H1 (cell line): ENCODE measurements around the gene AOPEP. TPM values are rescaled to one million over a fixed set of nuclear protein-coding genes. Genes with fewer than 3 reads are reported as not detected.

Experiments
- CTCF ChIA-PET: fragments of 300-600 bp; sonication (Branson Sonifier 250); formaldehyde crosslinking; loops from one replicate; lab custom pipeline; 2021; ENCODE audit not compliant: partially characterized antibody; lab: Charles Lee
- POLR2A ChIA-PET: fragments of 300-600 bp; sonication (Branson Sonifier 250); formaldehyde crosslinking; loops from one replicate; lab custom pipeline; 2021; ENCODE audit warnings: inconsistent platforms; ENCODE audit not compliant: partially characterized antibody; lab: Charles Lee
- DNase-seq, 2 experiments: peaks; one replicate each; pipeline versions ENCODE4 v3.0.0 to v3.0.0-alpha.2; 2010 to 2022; ENCODE audit warnings: low spot score in 2 of 2, low read depth in 1 of 2, mixed read lengths in 1 of 2
- FAIRE-seq: peaks from 2 replicates; lab custom pipeline; 2011; peaks lifted over from hg19 to GRCh38; lab: Jason Lieb, UNC
- H2AFZ ChIP-seq: 2 replicates; pipeline ENCODE4 v1.8.1; 2012; ENCODE audit warnings: low read length, inconsistent platforms
- H2AK5ac ChIP-seq: 2 replicates; pipeline ENCODE4 v1.6.1; 2013; ENCODE audit warnings: low read depth, low read length
- H2BK120ac ChIP-seq: replicated peaks from 2 replicates; pipeline ENCODE3; 2013; ENCODE audit warnings: low read depth, low read length, inconsistent platforms
- H2BK12ac ChIP-seq: 2 replicates; pipeline ENCODE4 v1.6.1; 2013; ENCODE audit warnings: low read depth, low read length
- H2BK15ac ChIP-seq: 2 replicates; pipeline ENCODE4 v1.6.1; 2013; ENCODE audit warnings: low read length
- H2BK20ac ChIP-seq: 2 replicates; pipeline ENCODE4 v1.6.1; 2013; ENCODE audit warnings: low read length
- H2BK5ac ChIP-seq: 2 replicates; pipeline ENCODE4 v1.6.1; 2013; ENCODE audit warnings: low read depth, low read length
- H3K14ac ChIP-seq: 2 replicates; pipeline ENCODE4 v1.6.1; 2013; ENCODE audit warnings: inconsistent platforms; ENCODE audit not compliant: insufficient read length
- H3K18ac ChIP-seq: 2 replicates; pipeline ENCODE4 v1.6.1; 2013; ENCODE audit warnings: low read length; ENCODE audit errors: extremely low read depth
- H3K23ac ChIP-seq: 2 replicates; pipeline ENCODE4 v1.6.1; 2013; ENCODE audit warnings: inconsistent platforms; ENCODE audit not compliant: insufficient read length
- H3K23me2 ChIP-seq: 2 replicates; pipeline ENCODE4 v1.6.1; 2013; ENCODE audit warnings: low read depth, low read length
- H3K27ac ChIP-seq: 2 replicates; pipeline ENCODE4 v1.6.1; 2011; ENCODE audit warnings: low read depth, low read length, inconsistent platforms
- H3K27me3 ChIP-seq, 4 experiments: replicated peaks in 1 of 4; 1 replicate in 1 of 4; 2 replicates in 3 of 4; pipeline versions ENCODE4 v1.6.1 to v1.8.1; 2011 to 2013; ENCODE audit warnings: low read length in 3 of 4, mild to moderate bottlenecking in 3 of 4, inconsistent platforms in 2 of 4, mixed read lengths in 2 of 4, moderate library complexity in 1 of 4; ENCODE audit not compliant: control insufficient read depth in 3 of 4, insufficient read depth in 3 of 4; ENCODE audit errors: extremely low read depth in 1 of 4
- H3K36me3 ChIP-seq, 4 experiments: 2 replicates each; pipeline versions ENCODE4 v1.6.1 to v1.8.1; 2011 to 2013; ENCODE audit warnings: mild to moderate bottlenecking in 4 of 4, low read length in 3 of 4, moderate library complexity in 2 of 4, control low read depth in 1 of 4, inconsistent platforms in 1 of 4; ENCODE audit not compliant: insufficient read depth in 4 of 4, control insufficient read depth in 2 of 4
- H3K4ac ChIP-seq: replicated peaks from 2 replicates; pipeline ENCODE3; 2013; ENCODE audit warnings: low read length, low read depth, mixed read lengths, inconsistent platforms; ENCODE audit not compliant: insufficient read length
- H3K4me1 ChIP-seq, 4 experiments: replicated peaks in 1 of 4; 1 replicate in 1 of 4; 2 replicates in 3 of 4; pipeline versions ENCODE4 v1.6.1 to v1.8.1; 2011 to 2013; ENCODE audit warnings: low read length in 3 of 4, inconsistent platforms in 2 of 4, mixed read lengths in 1 of 4; ENCODE audit not compliant: insufficient read depth in 4 of 4, control insufficient read depth in 3 of 4
- H3K4me2 ChIP-seq, 2 experiments: 2 replicates each; pipeline versions ENCODE4 v1.6.1 to v1.8.1; 2011 to 2013; ENCODE audit warnings: low read depth in 2 of 2, low read length in 2 of 2, control low read depth in 1 of 2, inconsistent platforms in 1 of 2, mild to moderate bottlenecking in 1 of 2; ENCODE audit not compliant: insufficient read depth in 1 of 2
- H3K4me3 ChIP-seq, 4 experiments: fragments of 200-600, 300-600 bp in 1 of 4; sonication (generic), shearing (Covaris generic), sonication (Bioruptor Twin) in 1 of 4; 2 replicates each; pipeline versions ENCODE4 v1.5.1 to v1.8.1; 2011 to 2016; ENCODE audit warnings: low read length in 4 of 4, low read depth in 3 of 4, control low read depth in 2 of 4, inconsistent platforms in 2 of 4, mild to moderate bottlenecking in 2 of 4, mixed read lengths in 1 of 4, moderate library complexity in 1 of 4; ENCODE audit not compliant: insufficient read depth in 2 of 4; ENCODE audit errors: extremely low read depth in 1 of 4
- H3K56ac ChIP-seq: replicated peaks from 2 replicates; pipeline ENCODE3; 2013; ENCODE audit warnings: low read depth, mild to moderate bottlenecking, mixed read lengths, low read length, inconsistent platforms; ENCODE audit not compliant: insufficient read length
- H3K79me1 ChIP-seq: 2 replicates; pipeline ENCODE4 v1.6.1; 2013; ENCODE audit warnings: low read depth, low read length, control low read depth
- H3K79me2 ChIP-seq, 2 experiments: 2 replicates each; pipeline versions ENCODE4 v1.6.1 to v1.8.1; 2012 to 2013; ENCODE audit warnings: low read length in 2 of 2, mild to moderate bottlenecking in 2 of 2, inconsistent platforms in 1 of 2; ENCODE audit not compliant: insufficient read depth in 2 of 2, control insufficient read depth in 1 of 2
- H3K9ac ChIP-seq, 4 experiments: replicated peaks in 1 of 4; 1 replicate in 1 of 4; 2 replicates in 3 of 4; pipeline versions ENCODE4 v1.6.1 to v1.8.1; 2011 to 2013; ENCODE audit warnings: low read depth in 3 of 4, low read length in 3 of 4, control low read depth in 2 of 4, mild to moderate bottlenecking in 2 of 4, moderate library complexity in 2 of 4, inconsistent platforms in 1 of 4; ENCODE audit errors: extremely low read depth in 1 of 4
- H3K9me3 ChIP-seq, 2 experiments: 2 replicates each; pipeline versions ENCODE4 v1.6.1 to v1.8.1; 2012 to 2013; ENCODE audit warnings: mild to moderate bottlenecking in 2 of 2, moderate library complexity in 2 of 2, control low read depth in 1 of 2, inconsistent platforms in 1 of 2, low read depth in 1 of 2, low read length in 1 of 2, mixed read lengths in 1 of 2; ENCODE audit not compliant: insufficient read depth in 2 of 2
- H4K20me1 ChIP-seq, 2 experiments: replicated peaks in 1 of 2; 2 replicates each; pipeline versions ENCODE3 to v1.8.1; 2011 to 2013; ENCODE audit warnings: inconsistent platforms in 2 of 2, low read length in 2 of 2, mild to moderate bottlenecking in 1 of 2; ENCODE audit not compliant: insufficient read depth in 2 of 2, control insufficient read depth in 1 of 2
- H4K5ac ChIP-seq: 2 replicates; pipeline ENCODE4 v1.6.1; 2013; ENCODE audit warnings: low read length, low read depth, mixed read lengths, inconsistent platforms; ENCODE audit not compliant: insufficient read length
- H4K8ac ChIP-seq: 2 replicates; pipeline ENCODE4 v1.8.0; 2013; ENCODE audit warnings: mild to moderate bottlenecking, moderate library complexity, low read length, inconsistent platforms; ENCODE audit not compliant: insufficient read depth; ENCODE audit errors: extremely low read depth
- H4K91ac ChIP-seq: replicated peaks from 2 replicates; pipeline ENCODE3; 2013; ENCODE audit warnings: low read length, mixed read lengths, inconsistent platforms; ENCODE audit not compliant: insufficient read length
- BRCA1 ChIP-seq: IDR thresholded peaks from 2 replicates; pipeline ENCODE4 v1.6.1; 2012; ENCODE audit warnings: low read depth, low read length, improper control_type of control experiment
- GTF2F1 ChIP-seq: IDR thresholded peaks from 2 replicates; pipeline ENCODE4 v1.6.1; 2012; ENCODE audit warnings: low read depth, low read length, improper control_type of control experiment, borderline replicate concordance
- WGBS, 2 experiments: shearing (Covaris generic) in 1 of 2; methylation state at CpG; one replicate each; pipeline versions ENCODE4 v1.1.6 to v1.1.7; 2013 to 2015; ENCODE audit warnings: low lambda C conversion rate in 2 of 2, mixed read lengths in 2 of 2, inconsistent platforms in 1 of 2, low coverage in 1 of 2, missing lambda C conversion rate in 1 of 2; ENCODE audit not compliant: insufficient replicate concordance in 2 of 2, insufficient coverage in 1 of 2, insufficient read length in 1 of 2; ENCODE audit errors: extremely low coverage in 1 of 2, missing lambda C conversion rate in 1 of 2; 5-methylcytosine and 5-hydroxymethylcytosine counted together
- polyA plus RNA-seq, 7 experiments: library from polyadenylated mRNA; depleted of rRNA in 3 of 7; stranded (reverse) in 5 of 7; unstranded in 2 of 7; fragments of >200 nt in 5 of 7; fragments of 200-250 nt in 2 of 7; gene quantifications; 1 replicate in 5 of 7; 2 replicates in 1 of 7; 4 replicates in 1 of 7; pipeline versions ENCODE4 v1.2.1 to v1.2.3, GENCODE V29; 2011 to 2013; ENCODE audit warnings: missing spikeins in 2 of 7, mixed read lengths in 2 of 7
- total RNA-seq: library from RNA; stranded (reverse); fragmentation: NEBNext Ultra II Directional; extraction: Animal tissue kit (Norgen Biotek cat#: 25700); gene quantifications from 2 replicates; pipeline ENCODE4 v1.2.1, GENCODE V29; 2021

The AOPEP gene
- total and polyA plus RNA-seq, 2 of the 8 experiments (the other 6 are each of a cell fraction or from before 2014, with no cell fraction given): 6.1 to 14.3 TPM

DNA sequence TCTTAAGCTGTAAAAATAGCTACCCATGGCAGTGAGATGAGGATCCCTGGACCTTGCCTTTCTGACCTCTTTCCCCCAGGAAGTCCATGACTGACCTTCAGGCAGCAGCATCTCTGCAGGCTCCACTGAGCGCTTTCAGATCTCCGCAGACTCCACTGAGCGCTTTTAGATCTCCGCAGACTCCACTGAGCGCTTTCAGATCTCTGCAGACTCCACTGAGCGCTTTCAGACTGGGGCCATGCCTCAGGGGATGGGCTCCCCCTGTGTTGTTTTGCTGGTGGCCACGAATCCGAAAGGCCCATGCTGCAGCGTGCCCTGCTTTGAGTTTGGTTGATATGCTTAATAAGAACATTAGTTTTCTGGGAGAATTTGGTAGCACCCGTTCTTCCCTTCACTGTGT is 336.8 kb downstream of the AOPEP start:
- Histone ChIP-seq H3K79me1 (no peaks in the 10 kb centered on the region), H3K56ac (no peak overlapping the region), H3K4me2 (no peak overlapping the region), H2BK12ac (no peak overlapping the region), H2BK120ac (no peak overlapping the region)
- CTCF ChIA-PET: interaction anchor here (0.9 to 1.9 kb wide), 5 partner anchors 9 to 63 kb away, joined by 3 to 8 read pairs (median 3); no protein-coding TSS in a partner anchor
- TF ChIP-seq GTF2F1: no peak
- TF ChIP-seq BRCA1: no peak
- TF ChIP-seq, all 59 proteins: peak for 0
- Histone ChIP-seq H3K23me2 (no peaks in the 10 kb centered on the region), H2BK15ac (no peak overlapping the region), H3K9ac (no peak overlapping the region), H3K79me2 (no peaks in the 10 kb centered on the region), H3K4me3 (no peak overlapping the region), H3K9me3 (no peaks in the 10 kb centered on the region), H3K4me1 (peaks cover 0 to 10% (median under 1%) of the 10 kb centered on the region in 4 experiments; a peak in 2 of 7 replicates), H4K5ac (no peak overlapping the region), H3K18ac (no peak overlapping the region), H3K27me3 (no peaks in the 10 kb centered on the region; a peak in 1 of 7 replicates), H4K8ac (no peak overlapping the region), H2AK5ac (no peak overlapping the region), H2AFZ (no peak overlapping the region), H4K91ac (no peak overlapping the region), H3K14ac (no peak overlapping the region), H2BK20ac (no peak overlapping the region), H2BK5ac (no peak overlapping the region), H3K36me3 (no peaks in the 10 kb centered on the region), H3K27ac (no peak overlapping the region), H3K4ac (no peak overlapping the region), H3K23ac (no peak overlapping the region), H4K20me1 (no peaks in the 10 kb centered on the region)
- no peak for DNase-seq
- 92% methylated on average over 10 of the region's 10 CpGs; no CpG with 5 or more reads in 1 of the 2 experiments for WGBS, 2 experiments
- no peak for FAIRE-seq
- POLR2A ChIA-PET: no interaction called here
